Thyroid gland (tissue), 4 donors: ENCODE measurements around the gene PTPN14.

Experiments used
- POLR2A ChIP-seq, 2 donors: fragments of 450-650 bp; IDR thresholded peaks; one replicate each; pipeline ENCODE4 v1.6.1; 2017; ENCODE audit warnings: antibody characterized with exemption in 2 of 2, mild to moderate bottlenecking in 2 of 2, moderate library complexity in 1 of 2
- TF ChIP-seq, protein P1 (sequence below), 6 experiments: fragments of 200-600 bp in 3 of 6; fragments of 450-650 bp in 3 of 6; sonication (generic) in 3 of 6; IDR thresholded peaks; one replicate each; pipeline ENCODE4 v1.5.1; 2016 to 2019; ENCODE audit warnings: antibody characterized with exemption in 6 of 6, mild to moderate bottlenecking in 2 of 6, inconsistent platforms in 1 of 6, moderate library complexity in 1 of 6

DNA sequence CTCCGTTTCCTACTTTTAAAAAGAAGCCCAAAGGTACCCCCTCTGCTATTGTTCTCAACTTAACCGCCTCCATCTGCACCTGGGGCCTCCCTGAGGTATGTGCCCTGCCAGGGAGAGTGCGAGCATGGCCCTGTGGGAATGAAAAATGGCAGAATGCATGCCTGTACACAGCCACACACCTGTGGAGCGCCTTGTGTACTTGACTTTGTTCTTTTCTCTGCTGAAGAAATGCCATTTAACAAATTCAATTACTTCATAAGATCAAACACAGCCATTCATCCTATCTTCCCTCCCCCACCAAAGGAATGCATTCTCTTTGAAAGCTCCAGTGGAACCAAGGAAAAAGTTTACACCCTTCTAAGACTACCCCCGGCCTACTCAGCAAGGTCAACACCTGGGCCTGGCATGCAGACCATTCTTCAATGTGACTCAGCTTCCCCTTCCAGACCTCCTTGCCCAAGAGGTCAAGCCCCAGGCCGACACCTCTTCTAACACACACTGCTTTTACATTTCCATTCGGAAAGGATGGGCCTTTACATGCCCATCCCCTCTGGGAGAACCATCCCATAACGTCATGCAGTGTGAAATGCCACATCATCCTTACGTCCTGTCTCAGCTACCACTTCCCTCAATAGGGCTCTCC lies 146.7 kb downstream of the PTPN14 start:
- TF ChIP-seq POLR2A (IDR thresholded peaks at IDR 0.05) = no peak
- TF ChIP-seq, protein P1, sequence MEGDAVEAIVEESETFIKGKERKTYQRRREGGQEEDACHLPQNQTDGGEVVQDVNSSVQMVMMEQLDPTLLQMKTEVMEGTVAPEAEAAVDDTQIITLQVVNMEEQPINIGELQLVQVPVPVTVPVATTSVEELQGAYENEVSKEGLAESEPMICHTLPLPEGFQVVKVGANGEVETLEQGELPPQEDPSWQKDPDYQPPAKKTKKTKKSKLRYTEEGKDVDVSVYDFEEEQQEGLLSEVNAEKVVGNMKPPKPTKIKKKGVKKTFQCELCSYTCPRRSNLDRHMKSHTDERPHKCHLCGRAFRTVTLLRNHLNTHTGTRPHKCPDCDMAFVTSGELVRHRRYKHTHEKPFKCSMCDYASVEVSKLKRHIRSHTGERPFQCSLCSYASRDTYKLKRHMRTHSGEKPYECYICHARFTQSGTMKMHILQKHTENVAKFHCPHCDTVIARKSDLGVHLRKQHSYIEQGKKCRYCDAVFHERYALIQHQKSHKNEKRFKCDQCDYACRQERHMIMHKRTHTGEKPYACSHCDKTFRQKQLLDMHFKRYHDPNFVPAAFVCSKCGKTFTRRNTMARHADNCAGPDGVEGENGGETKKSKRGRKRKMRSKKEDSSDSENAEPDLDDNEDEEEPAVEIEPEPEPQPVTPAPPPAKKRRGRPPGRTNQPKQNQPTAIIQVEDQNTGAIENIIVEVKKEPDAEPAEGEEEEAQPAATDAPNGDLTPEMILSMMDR (IDR thresholded peaks at IDR 0.05) = no peak
